GM12864 (cell line): ENCODE results near the gene EXOC2.

Experiments used
- DNase-seq: peaks from one replicate; pipeline ENCODE4 v3.0.0-alpha.2; 2011; ENCODE audit warnings: low read depth
- H3K4me3 ChIP-seq: 2 replicates; pipeline ENCODE4 v1.5.1; 2011; ENCODE audit warnings: mild to moderate bottlenecking, low read depth, low read length, control low read depth
- CTCF ChIP-seq: IDR thresholded peaks from 2 replicates; pipeline ENCODE4 v1.5.1; 2011; ENCODE audit warnings: low read depth, mild to moderate bottlenecking, moderate library complexity, low read length, control low read depth, inconsistent platforms; ENCODE audit errors: missing control alignments

The EXOC2 gene

DNA sequence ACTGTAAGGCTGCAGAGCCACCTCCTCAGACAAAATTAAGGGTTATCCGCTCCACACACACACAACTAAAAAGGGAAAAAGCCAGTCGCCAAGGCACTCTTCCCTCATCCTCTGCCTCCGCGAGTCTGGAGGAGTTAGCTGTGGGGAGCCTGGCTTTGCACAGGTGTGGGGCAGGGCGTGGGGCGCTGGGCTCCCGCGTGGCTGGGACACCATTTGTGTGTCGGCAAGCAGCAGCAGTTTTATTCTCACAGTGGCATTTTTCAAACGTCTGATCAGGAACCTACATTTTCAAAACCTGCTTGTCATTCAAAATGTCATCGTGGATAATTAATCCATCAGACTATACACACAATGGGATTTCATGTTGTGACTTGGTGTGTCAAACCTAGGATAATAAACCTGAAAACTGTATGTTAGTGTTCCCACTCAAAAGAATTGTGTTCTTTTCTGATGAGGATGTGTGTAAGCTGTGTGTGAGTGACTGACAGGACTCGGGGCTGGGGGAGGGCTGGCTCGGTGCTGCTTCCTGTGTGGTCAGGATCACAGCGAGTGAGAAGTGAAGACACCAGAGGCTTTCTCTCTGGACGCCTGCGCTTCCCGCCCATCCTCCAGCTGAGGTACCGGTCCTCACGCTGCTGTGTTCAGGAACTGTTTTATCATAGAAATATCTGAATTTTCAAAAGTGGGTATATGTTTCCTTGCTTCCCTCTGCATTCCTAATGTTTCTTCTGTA lies 218.3 kb downstream of the EXOC2 start:
- no peak for DNase-seq

DNA sequence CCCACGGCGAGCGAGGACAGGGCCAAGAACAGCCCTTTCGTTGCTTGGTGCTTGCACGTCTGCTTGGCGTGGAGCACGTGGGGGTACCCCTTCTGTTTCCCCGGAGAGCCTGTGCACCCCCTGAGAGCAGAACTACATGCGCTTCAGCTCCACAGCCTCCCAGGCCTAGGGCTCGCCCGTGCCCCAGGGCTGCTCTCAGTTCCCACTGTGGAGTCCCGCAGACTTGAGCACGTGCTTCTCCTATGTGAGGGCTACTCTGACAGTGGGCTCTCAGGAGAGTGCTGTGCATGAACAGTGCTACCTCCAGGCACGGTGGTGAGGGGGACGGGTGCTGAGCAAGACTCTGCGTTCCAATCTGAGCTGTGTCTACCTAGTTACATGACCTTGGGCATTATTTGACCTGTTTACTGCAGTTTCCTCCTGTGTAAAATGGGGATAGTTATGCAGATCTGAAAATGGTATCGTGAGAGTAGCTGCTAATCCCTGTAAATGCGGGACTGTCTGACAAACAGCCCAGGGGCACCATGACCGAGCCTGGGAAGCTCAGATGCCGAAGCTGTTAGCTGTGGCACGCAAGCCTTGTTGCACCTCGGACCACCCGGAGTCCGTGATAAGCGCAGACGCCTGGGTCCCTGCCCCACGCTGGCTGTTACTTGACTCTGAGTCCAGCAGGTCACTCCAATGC lies 219.0 kb downstream of the EXOC2 start:
- H3K4me3 ChIP-seq: no peak overlapping the region
- DNase-seq: no peak
- no peak for TF ChIP-seq CTCF

More for the DNA sequence above, 218.3 kb downstream of the EXOC2 start:
- H3K4me3 ChIP-seq: no peak overlapping the region
- TF ChIP-seq CTCF: no peak

DNA sequence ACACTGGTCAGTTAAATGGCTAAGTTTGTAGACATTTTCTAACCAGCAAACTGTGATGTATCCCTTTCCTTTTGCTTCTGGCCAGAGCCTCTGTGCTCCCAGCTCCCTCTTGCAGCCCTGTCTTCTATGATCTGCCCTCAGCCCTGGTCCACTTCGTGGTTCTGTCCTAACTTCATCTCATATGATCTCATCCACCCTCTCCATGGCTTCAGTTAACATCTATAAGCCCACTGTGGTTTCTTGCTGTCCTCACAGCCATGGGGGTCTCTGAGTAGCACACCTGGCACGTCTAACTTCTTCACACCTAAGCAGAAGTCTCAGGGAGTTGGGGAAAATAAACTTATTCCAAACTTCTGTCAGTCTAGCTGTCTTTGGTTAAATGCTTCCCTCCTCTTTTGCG lies 219.6 kb downstream of the EXOC2 start:
- DNase-seq: no peak
- TF ChIP-seq CTCF: no peak
- H3K4me3 ChIP-seq: no peak overlapping the region

DNA sequence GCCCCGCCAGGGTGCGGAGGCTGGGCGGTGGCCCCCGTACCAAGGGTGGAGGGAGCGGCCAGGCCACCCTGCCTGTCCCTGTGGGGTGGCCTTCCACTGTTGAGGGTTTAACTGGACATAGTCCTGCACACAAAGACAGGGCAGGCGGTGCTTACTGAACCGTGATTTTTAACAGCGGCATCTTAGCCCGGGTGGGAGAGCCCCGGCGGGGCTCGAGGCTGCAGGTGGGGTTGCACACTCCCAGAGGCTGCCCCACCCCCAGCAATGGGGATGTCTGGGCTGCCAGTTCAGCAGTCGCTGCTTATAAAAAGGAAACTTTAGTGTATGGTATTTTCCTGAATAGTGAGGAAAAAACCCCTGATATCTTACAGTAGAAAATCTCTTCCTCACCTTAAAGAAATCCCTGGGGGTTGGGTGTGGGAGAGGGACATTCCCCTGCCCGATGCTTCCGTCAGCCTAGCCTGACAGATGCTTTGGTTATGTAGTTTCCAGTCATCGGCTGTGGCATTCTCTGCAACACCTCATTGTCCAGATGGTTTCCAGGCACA lies 222.0 kb downstream of the EXOC2 start:
- no peak overlapping the region for H3K4me3 ChIP-seq
- no peak for DNase-seq
- no peak for TF ChIP-seq CTCF

DNA sequence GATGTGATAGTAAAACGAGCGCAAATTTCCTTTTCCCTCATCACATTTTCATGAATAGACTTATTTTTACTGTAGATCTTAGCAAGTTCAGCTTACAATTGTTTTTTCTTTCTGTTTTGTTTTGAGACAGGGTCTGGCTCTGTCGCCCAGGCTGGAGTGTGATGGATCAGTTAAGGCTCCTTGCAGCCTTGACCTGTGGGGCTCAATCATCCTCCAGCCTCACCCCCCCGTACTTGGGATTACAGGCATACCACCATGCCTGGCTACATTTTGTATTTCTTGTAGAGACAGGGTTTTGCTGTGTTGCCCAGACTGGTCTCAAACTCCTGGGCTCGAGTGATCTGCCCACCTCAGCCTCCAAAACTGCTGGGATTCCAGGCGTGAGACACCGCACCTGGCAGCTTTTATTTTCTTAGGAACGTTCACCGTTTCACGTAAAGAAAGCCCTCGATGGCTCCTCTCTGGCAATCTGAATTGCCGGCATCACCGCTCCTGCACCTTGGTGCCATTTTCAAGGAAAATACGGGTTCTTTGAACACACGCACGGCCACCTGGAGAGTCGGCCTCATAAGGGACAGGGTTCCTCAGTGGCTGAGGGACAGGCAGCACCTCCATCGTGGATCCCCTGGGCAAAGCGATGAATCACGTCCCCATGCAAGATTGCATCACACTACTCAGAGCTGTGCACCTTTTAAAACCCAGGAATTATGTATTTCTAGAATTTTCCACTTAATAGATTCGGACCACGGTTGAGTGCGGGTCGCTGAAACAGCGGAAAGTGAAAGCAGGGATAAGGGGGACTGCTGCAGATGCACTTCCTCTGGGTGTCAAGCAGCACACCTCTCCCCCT lies 222.7 kb downstream of the EXOC2 start:
- no peak overlapping the region for H3K4me3 ChIP-seq
- TF ChIP-seq CTCF: no peak
- DNase-seq: no peak

GRCh38 chr6:467671-468082 lies 225.3 kb downstream of the EXOC2 start:
- DNase-seq: no peak
- H3K4me3 ChIP-seq: no peak overlapping the region
- no peak for TF ChIP-seq CTCF
